Measurements from ENCODE around the gene RAB11FIP4.
A peak's percentile ranks its signal among the peaks of the same experiment; 100 is the strongest.
"Not testable (repeated sequence)": the region's sequence is repeated elsewhere in the genome, so short reads cannot be mapped to it uniquely, and the experiment has no call there.

RAB11FIP4 gene, protein sequence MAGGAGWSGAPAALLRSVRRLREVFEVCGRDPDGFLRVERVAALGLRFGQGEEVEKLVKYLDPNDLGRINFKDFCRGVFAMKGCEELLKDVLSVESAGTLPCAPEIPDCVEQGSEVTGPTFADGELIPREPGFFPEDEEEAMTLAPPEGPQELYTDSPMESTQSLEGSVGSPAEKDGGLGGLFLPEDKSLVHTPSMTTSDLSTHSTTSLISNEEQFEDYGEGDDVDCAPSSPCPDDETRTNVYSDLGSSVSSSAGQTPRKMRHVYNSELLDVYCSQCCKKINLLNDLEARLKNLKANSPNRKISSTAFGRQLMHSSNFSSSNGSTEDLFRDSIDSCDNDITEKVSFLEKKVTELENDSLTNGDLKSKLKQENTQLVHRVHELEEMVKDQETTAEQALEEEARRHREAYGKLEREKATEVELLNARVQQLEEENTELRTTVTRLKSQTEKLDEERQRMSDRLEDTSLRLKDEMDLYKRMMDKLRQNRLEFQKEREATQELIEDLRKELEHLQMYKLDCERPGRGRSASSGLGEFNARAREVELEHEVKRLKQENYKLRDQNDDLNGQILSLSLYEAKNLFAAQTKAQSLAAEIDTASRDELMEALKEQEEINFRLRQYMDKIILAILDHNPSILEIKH

DNA sequence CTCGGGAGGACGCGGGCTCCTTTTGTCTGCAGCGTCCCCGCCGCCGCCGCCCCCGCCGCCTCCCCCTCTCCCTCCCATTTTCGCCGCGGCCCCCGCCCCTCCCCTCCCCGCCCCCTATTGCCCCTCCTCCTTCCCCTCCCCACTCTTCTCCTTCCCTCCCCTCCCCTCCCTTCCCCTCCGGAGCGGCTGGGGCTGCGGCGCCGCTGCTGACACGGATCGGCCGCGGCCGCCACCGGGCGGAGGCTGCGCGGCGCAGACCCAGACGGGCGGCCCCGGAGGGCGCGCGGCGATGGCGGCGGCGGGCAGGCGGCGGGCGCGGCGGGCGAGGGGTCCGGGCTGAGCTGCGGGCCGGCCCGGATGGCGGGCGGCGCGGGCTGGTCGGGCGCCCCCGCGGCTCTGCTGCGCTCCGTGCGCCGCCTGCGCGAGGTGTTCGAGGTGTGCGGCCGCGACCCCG, at the start of gene RAB11FIP4:
TSS of gene RAB11FIP4 (plus strand) at position 180 of the 454 bp plus-strand sequence. CDS start at position 358, 178 bp downstream.
- DNase-seq (ENCODE audit: low spot score): no peak

DNA sequence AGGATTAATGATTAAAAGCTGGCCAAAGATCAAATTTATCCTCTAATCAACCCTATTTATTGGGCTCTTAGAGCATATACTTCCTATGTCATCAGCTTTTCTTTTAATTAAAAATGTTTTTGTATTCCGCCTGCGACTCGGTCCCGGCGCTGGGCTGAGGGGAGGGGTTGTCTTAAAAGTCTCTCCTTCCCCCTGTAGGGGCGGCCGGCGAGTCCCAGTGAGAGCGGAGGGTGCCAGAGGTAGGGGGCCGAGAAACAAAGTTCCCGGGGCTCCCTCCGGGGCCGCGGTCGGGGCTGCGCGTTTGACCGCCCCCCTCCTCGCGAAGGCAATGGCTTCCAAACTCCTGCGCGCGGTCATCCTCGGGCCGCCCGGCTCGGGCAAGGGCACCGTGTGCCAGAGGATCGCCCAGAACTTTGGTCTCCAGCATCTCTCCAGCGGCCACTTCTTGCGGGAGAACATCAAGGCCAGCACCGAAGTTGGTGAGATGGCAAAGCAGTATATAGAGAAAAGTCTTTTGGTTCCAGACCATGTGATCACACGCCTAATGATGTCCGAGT, 46.2 kb upstream of the RAB11FIP4 start:
- not testable (repeated sequence) for DNase-seq (ENCODE audit: low spot score)

DNA sequence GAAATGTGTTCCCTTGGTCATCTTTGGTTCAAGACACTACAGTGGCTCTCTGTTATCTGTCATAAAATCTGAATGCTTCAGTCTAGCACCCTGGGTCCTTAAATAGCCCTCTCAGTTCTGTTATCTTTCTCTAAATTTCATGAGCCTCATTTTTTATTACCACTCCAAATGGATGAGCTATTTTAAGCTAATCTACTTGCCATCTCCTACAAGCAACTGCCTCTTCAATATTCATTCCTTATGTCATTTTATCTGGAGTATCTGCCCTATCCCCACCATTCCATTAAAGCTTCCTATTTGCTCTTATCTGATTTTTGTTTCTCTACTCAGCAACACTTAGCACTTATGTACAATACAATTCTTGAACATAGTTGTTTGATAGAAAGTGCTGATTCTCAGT, 42.0 kb upstream of the RAB11FIP4 start:
- DNase-seq (ENCODE audit: low spot score): no peak

DNA sequence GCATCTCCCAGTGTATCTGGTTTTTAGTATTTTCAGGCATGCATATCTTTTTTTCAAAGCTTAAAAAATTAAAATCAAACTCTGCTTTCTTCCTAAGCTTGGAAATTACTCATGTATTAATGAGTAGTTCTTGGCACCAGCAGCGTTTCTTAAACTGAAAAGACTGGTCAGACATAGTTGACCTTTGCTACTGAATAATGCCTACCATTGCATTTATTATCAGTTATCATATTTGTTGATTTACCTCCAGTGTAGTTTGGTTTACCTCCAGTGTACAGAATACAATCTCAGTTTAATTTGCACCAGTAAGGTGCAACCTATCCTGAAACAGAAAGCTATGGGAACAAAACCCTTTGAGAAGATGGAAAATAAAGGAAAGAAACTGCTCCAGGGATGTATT, 35.5 kb upstream of the RAB11FIP4 start:
- no peak for DNase-seq (ENCODE audit: low spot score)

DNA sequence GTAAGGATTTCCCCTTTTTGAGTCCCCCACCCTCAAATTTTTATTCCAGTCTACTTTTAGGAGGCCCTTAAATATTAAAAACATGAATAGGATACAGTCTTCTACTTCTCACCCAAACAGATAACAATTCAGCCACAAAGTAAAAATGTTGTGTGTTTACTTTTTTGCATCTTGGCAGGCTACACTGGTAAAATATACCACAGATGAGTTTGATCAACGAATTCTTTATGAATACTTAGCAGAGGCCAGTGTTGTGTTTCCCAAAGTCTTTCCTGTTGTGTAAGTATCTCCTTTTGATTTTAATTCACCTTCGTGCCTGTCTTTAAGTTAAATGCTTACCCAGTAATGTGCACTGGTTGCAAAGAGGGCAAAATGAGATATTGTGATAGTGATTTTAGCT, 34.4 kb upstream of the RAB11FIP4 start:
- DNase-seq (ENCODE audit: low spot score): no peak

DNA sequence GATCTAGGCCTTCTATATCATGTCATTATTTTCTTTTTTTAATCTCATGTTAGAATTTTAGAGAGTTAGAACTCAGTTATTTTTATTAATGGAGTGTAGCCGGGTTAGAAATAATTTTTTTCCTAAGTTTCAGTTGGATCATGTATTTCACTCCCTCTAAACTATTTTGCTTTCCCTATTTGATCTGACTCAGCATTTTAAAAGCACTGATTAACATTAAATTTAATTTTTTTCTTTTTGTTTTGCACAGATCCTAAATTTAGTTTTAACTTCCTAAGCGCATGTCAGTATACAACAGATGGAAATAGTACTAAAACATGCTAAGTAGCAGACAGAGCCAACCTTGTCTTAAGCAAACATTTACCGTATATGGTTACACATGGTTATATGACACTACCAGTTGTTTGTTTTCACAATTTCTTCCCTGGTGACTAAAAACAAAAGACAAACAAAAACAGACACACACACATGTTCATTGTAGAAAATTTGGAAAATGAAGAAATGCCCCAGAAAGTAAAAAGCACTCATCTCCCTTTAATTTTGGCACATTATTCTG, 33.6 kb upstream of the RAB11FIP4 start:
- DNase-seq (ENCODE audit: low spot score): no peak

DNA sequence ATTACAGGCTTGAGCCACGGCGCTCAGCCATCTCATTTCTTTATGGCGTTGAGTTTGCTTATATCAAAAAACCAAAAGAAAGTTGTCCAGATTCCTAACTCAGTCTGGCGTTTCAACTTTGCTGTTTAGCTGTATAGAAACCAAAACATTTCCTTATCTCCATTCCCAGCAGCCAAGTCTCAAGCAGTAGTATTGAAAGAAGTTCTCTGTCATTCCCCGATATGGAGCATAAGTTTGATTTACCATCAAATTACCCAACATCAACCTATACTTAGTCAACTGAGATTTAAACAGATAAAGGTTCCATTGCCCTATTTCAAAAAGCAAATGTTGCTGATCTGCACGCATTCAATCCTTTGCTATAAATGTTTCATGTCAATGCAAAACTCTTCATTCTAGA, 27.5 kb upstream of the RAB11FIP4 start:
- no peak for DNase-seq (ENCODE audit: low spot score)

DNA sequence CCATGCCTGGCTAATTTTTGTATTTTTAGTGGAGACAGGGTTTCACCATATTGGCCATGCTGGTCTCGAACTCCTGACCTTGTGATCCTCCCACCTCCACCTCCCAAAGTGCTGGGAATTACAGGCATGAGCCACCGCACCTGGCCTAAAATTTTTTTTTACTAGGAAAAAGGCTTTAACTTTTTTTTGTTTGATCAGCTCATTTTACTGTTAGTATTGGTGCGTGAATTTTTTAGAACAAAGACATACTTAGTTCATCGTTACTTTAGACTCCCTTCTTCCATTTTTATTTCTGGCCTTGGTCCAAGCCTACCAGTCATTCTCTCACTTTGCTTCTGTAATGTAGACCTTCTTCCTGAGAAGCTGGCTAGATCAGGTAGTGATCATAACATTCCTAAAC, 25.4 kb upstream of the RAB11FIP4 start:
- DNase-seq (ENCODE audit: low spot score): no peak

DNA sequence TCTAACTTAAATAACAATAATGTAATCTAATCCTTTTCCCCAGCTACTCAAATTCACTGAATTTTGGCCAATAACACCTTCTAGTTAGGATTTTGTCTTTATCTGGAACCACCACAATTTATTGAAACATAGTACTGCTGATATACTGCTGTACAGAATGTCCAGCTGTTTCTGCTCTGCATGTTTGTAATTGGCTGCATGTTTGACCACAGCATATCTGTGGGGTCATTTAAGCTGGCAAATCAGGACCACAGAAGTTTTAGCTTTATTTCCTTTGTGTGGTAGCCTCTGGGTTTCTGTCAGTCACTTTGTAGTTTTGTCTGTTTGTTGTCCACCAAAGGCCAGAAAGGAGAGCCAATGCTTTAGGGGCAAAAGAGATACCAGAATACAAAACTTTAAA, 22.2 kb upstream of the RAB11FIP4 start:
- no peak for DNase-seq (ENCODE audit: low spot score)

DNA sequence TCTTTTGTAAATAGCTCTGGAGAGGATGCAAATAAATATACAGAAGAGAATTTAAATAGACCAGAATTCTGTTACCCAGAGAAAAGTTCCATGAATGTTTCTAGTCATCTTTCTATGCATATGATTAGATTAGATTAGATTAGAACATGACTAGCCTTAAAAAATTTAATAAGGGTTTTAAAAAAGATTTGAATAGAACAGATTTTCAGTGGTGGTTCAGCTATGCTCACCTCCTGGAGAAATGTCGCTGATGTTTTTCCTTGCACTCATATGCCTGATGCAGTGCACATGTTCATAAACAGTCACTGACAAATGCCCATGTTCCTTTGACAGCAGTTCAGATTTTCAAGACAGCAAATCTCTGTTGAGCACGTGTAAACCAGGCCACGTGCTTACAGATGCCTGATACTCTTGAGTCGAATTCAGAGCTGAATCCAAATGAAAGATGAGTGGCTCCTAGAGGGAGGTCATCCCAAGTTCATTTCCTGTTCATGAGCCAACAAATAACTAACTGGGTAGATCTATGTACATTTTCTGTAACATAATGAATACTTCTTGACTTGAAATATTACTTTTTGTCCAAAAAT, 19.9 kb upstream of the RAB11FIP4 start:
- DNase-seq (ENCODE audit: low spot score): no peak

DNA sequence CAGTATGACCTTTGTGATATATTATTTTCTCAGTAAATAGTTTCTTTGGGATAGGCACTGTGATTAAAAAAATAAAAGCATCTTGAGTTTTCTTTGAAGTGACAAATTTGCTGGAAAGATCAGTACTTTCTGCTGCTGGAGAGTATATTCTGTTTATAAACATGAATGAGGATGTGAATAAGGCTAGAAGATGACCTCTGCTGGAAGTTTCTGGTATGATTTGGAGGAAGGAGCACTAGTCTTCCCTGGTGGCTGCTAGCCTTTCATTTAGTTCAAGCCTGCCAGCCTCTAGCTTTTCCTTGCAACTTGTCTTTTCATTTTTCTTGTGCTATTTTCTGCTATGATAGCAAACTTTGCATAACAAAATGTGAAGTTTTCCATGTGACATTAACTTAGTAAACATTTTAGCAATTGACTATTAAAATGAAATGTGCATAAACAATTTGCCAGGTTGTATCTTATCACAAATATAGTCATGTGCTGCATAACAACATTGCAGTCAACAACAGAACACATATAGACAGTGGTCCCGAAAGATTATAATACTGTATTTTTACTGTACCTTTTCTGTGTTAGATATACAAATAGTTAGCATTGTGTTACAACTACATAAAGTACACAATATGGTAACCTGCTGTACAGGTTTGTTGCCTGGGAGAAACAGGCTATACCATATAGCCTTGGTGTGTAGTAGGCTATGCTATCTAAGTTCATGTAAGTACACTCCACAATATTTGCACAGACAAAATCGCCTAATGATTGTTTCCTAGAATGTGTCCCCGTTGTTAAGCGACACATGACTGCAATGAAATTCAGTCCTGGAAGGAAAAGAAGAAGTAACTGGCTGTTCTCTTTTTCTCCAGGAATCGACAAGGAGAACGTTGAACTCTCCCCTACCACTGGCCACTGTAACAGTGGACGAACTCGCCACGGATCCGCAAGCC, 18.1 kb upstream of the RAB11FIP4 start:
- DNase-seq (ENCODE audit: low spot score): peak; percentile 65

DNA sequence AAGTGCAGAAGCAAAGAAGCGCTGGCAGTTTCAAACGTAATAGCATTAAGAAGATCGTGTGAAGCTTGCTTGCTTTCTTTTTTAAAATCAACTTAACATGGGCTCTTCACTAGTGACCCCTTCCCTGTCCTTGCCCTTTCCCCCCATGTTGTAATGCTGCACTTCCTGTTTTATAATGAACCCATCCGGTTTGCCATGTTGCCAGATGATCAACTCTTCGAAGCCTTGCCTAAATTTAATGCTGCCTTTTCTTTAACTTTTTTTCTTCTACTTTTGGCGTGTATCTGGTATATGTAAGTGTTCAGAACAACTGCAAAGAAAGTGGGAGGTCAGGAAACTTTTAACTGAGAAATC, 17.4 kb upstream of the RAB11FIP4 start:
- DNase-seq (ENCODE audit: low spot score): no peak

DNA sequence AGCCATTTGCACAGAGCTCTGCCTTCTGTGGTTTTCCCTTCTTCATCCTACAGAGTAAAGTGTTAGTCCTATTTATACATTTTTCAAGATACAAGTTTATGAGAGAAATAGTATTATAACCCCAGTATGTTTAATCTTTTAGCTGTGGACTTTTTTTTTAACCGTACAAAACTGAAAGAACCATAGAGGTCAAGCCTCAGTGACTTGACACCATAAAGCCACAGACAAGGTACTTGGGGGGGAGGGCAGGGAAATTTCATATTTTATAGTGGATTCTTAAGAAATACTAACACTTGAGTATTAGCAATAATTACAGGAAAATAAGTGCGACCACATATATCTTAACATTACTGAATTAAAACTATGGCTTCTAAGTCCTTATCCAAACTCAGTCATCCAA, 17.0 kb upstream of the RAB11FIP4 start:
- no peak for DNase-seq (ENCODE audit: low spot score)

DNA sequence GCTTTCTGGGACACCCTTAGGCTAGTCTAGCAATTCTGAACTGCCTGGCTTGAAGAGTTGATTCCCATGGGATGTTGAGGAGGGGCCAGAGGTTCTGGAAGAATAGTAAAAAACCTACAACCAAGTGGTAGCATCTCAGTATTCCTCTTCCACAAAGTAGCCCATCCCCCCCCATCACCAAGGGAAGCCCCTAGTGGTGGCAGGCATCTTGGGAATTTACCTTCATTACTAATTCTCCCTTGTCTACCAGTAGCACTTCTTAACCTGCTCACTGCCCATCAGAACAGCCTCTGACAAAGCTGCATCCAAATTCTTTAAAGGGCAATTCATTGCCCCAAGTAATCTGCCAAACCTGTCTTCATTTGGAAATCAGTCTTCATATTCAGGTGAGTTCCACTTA, 12.8 kb upstream of the RAB11FIP4 start:
- DNase-seq (ENCODE audit: low spot score): no peak

DNA sequence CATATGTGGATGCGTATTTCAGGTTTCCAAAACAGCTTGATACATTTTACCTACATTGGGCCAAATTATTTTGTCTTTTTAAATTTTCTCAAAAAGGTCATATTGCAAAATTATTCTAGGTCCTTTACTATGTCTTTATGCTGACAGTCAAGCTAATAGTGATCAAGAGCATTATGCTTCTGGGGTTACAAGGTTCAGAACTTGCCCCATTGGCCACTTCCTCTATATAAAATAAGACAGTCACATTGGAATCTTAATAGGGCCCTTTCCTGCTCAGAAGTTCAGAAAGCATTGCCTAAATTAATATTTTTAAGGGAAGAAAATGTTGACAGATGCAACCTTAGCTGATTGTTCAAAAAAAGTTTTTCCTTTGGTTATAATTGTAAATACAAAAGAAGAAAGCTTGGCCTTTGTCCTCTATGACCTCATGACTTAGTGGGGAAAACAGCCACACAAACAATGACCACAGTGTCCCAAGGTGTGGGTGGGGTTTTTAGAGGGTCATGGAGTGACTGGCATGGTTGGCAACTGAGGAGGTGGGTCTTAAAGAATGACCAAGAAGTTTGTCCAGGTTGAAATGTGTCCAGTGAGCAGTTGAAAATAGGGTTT, 11.8 kb upstream of the RAB11FIP4 start:
- DNase-seq (ENCODE audit: low spot score): no peak

DNA sequence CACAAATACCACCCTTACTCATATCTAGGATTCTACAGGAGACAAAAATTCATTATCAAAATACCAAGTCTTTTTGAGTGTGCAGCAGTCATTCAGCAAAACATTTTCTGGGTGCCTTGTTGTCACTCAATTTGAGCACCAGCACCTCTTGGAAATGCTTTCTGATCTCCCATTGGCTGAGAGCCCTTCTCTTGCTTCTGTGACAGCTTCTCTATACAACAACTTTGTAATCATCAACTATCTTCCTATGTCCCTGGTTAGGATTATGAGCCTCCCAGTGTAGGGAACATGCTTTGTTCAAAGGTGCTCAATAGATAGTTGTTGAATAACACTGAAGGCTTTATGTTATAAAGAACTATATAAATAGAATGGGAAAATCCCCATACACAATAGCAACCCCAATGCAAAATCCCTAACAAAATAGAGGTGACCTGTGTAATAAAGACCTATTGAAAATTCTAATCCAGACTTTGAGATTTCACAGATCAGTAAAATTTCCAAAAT, 10.3 kb upstream of the RAB11FIP4 start:
- no peak for DNase-seq (ENCODE audit: low spot score)

DNA sequence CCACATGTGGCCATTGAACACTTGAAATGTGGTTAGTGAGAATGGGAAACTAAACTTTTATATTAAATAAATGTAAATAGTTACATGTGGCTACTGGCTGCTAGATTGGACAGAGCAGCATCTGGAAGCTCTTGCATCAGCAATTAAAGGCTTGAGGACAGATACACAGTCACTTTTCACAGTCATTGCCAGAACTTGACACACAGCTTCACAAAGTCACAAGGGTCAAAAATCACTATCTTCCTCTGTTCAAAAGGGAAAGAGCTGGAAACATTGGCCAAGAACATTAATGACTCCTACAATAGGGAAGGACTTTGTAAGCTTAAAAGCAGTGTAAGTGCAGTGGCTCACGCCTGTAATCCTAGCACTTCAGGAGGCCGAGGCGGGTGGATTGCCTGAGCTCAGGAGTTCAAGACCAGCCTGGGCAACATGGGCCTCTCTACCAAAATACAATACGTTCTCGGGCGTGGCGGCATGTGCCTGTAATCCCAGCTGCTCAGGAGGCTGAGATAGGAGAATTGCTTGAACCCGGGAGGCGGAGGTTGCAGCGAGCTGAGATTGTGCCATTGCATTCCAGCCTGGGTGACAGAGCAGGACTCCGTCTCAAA, 8.7 kb upstream of the RAB11FIP4 start:
- not testable (repeated sequence) for DNase-seq (ENCODE audit: low spot score)

DNA sequence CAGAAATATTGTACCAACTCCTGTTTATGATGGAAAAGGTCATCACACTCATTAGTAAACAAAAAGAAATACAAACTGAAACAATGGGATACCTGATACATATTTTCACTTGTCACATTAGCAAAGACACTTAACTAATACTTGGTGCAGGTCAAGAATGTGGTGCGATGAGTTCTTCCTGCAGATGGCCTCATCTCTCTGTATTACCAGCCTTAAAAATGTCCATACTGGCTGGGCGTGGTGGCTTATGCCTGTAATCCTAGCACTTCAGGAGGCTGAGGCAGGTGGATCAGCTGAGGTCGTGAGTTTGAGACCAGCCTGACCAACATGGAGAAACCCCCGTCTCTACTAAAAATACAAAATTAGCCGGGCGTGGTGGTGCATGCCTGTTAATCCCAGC, 8.0 kb upstream of the RAB11FIP4 start:
- not testable (repeated sequence) for DNase-seq (ENCODE audit: low spot score)

DNA sequence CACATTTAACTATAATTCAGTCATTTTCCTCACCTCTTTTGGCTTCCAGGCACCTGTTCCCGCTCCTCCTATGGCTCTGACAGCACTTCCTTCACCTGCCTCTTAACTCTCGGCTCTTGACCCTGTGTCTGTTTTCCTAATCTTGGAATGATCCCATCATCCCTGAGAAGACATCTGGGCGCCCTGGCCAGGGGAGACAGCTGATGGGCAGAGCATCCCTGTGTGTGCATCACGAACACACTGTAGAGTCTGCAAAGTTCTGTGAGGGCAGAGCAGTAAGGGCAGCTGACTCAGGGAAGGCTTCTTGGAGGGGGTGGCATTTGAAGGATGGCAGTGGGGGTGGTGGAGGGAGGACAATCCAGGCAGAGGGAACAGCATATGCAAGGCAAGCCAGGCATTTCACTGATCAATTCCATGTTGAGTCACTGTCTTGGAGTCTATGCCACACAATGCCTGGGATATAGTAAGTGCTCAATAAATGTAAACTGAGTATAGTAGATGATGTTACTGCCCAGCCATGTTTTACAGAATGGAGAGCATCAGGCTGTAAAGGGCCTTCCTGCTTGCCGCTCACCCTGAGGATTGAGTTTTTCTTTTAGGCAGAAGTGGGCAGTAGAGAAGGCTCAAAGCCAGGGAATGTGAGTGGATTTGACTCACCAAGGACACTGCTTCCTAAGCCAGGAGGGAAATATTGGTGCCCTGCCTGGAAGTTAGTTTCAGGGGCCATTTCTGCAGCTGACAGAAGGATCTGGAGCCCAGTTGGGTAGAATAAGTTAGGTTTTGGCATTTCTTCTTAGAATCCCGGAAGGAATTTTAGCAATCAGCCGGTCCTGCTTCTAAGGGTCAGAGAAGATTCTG, 5.8 kb upstream of the RAB11FIP4 start:
- no peak for DNase-seq (ENCODE audit: low spot score)

All from CD4-positive, alpha-beta T cell treated with Interleukin-15 for 4 hours (primary cell).